ENCODE measurements around the gene SUPT5H.

Gene SUPT5H

GRCh38 chr19:39492788-39493187 lies 47.4 kb downstream of the SUPT5H start:
- no peak for DNase-seq (ENCODE audit: low read depth in 4 of 4, low spot score in 1 of 4)

GRCh38 chr19:39494661-39495060 lies 49.3 kb downstream of the SUPT5H start:
- no peak for DNase-seq (ENCODE audit: low read depth in 4 of 4, low spot score in 1 of 4)

GRCh38 chr19:39496063-39496462 lies 50.7 kb downstream of the SUPT5H start:
- no peak for DNase-seq (ENCODE audit: low read depth in 4 of 4, low spot score in 1 of 4)

GRCh38 chr19:39497701-39497995 lies 52.3 kb downstream of the SUPT5H start:
- DNase-seq (ENCODE audit: low read depth in 4 of 4, low spot score in 1 of 4), result no peak

GRCh38 chr19:39497996-39498797 lies 52.8 kb downstream of the SUPT5H start:
- DNase-seq (ENCODE audit: low read depth in 4 of 4, low spot score in 1 of 4), result no peak

GRCh38 chr19:39498798-39499642 lies 53.6 kb downstream of the SUPT5H start, which contains the start of gene DLL3:
TSS of gene DLL3 (plus strand) at chr19:39498947. CDS start at chr19:39498975, 28 bp downstream.
- DNase-seq (ENCODE audit: low read depth in 4 of 4, low spot score in 1 of 4), result no peak

- DNase-seq (ENCODE audit: low read depth in 4 of 4, low spot score in 1 of 4), result no peak
Measured at GRCh38 chr19:39499932-39500331, 54.5 kb downstream of the SUPT5H start.

GRCh38 chr19:39500543-39500942 lies 55.2 kb downstream of the SUPT5H start:
- DNase-seq (ENCODE audit: low read depth in 4 of 4, low spot score in 1 of 4), result no peak

- no peak for DNase-seq (ENCODE audit: low read depth in 4 of 4, low spot score in 1 of 4)
Measured at GRCh38 chr19:39501340-39501739, 56.0 kb downstream of the SUPT5H start.

- DNase-seq (ENCODE audit: low read depth in 4 of 4, low spot score in 1 of 4), result peak; percentile 36 to 71 (median 58)
Measured at GRCh38 chr19:39502640-39503417, 57.4 kb downstream of the SUPT5H start.

GRCh38 chr19:39506598-39506943 lies 61.2 kb downstream of the SUPT5H start:
- DNase-seq (ENCODE audit: low read depth in 4 of 4, low spot score in 1 of 4), result no peak

GRCh38 chr19:39506944-39507714 lies 61.7 kb downstream of the SUPT5H start:
- peak in 3 of 4 experiments; percentile 23 to 63 (median 46) for DNase-seq (ENCODE audit: low read depth in 4 of 4, low spot score in 1 of 4)

GRCh38 chr19:39507715-39508364 lies 62.5 kb downstream of the SUPT5H start:
- DNase-seq (ENCODE audit: low read depth in 4 of 4, low spot score in 1 of 4), result no peak

- DNase-seq (ENCODE audit: low read depth in 4 of 4, low spot score in 1 of 4), result no peak
Measured at GRCh38 chr19:39508629-39509028, 63.2 kb downstream of the SUPT5H start.

- DNase-seq (ENCODE audit: low read depth in 4 of 4, low spot score in 1 of 4), result no peak
Measured at GRCh38 chr19:39509233-39509632, 63.9 kb downstream of the SUPT5H start.

- DNase-seq (ENCODE audit: low read depth in 4 of 4, low spot score in 1 of 4), result no peak
Measured at GRCh38 chr19:39512988-39513387, 67.6 kb downstream of the SUPT5H start.

GRCh38 chr19:39514840-39515550 lies 69.6 kb downstream of the SUPT5H start, which contains the start of gene SELENOV:
TSS of gene SELENOV (plus strand) at chr19:39515139. CDS start at chr19:39515213, 74 bp downstream.
- no peak for DNase-seq (ENCODE audit: low read depth in 4 of 4, low spot score in 1 of 4)

- DNase-seq (ENCODE audit: low read depth in 4 of 4, low spot score in 1 of 4), result no peak
Measured at GRCh38 chr19:39515551-39516191, 70.3 kb downstream of the SUPT5H start.

- DNase-seq (ENCODE audit: low read depth in 4 of 4, low spot score in 1 of 4), result no peak
Measured at GRCh38 chr19:39516270-39516669, 70.9 kb downstream of the SUPT5H start.

Measured in stimulated activated CD4-positive, alpha-beta T cell treated with anti-CD3 and anti-CD28 coated beads, Interleukin-1b, Interleukin-23, amount 100 ng/mL, for 24 hours (primary cell).